H9 (cell line): ENCODE data around the gene LYRM7. TPM values are rescaled to one million over a fixed set of nuclear protein-coding genes. Genes with fewer than 3 reads are reported as not detected.

Experiments
- DNase-seq: peaks from one replicate; pipeline ENCODE4 v3.0.0-alpha.2; 2017
- H2AFZ ChIP-seq: one replicate; pipeline ENCODE4 v1.6.1; 2013; ENCODE audit warnings: mild to moderate bottlenecking, low read length, control low read depth, moderate library complexity
- H2AK5ac ChIP-seq: 2 replicates; pipeline ENCODE4 v1.6.1; 2013; ENCODE audit warnings: low read length, control low read depth, mixed read lengths; ENCODE audit not compliant: insufficient read length
- H2BK120ac ChIP-seq: one replicate; pipeline ENCODE4 v1.6.1; 2013; ENCODE audit warnings: low read depth, mild to moderate bottlenecking, low read length, control low read depth, inconsistent platforms; ENCODE audit not compliant: poor library complexity, severe bottlenecking
- H2BK12ac ChIP-seq: 2 replicates; pipeline ENCODE4 v1.6.1; 2013; ENCODE audit warnings: low read length, control low read depth, mixed read lengths, low read depth; ENCODE audit not compliant: insufficient read length
- H2BK15ac ChIP-seq: 2 replicates; pipeline ENCODE4 v1.6.1; 2013; ENCODE audit warnings: low read depth, low read length, control low read depth
- H2BK20ac ChIP-seq: one replicate; pipeline ENCODE4 v1.6.1; 2013; ENCODE audit warnings: low read depth, mild to moderate bottlenecking, low read length, control low read depth, inconsistent platforms; ENCODE audit not compliant: poor library complexity, severe bottlenecking
- H2BK5ac ChIP-seq: 2 replicates; pipeline ENCODE4 v1.6.1; 2013; ENCODE audit warnings: low read length, control low read depth, mixed read lengths; ENCODE audit not compliant: insufficient read length
- H3K14ac ChIP-seq: 2 replicates; pipeline ENCODE4 v1.6.1; 2013; ENCODE audit warnings: low read length, control low read depth; ENCODE audit not compliant: insufficient read depth
- H3K18ac ChIP-seq: 2 replicates; pipeline ENCODE4 v1.6.1; 2013; ENCODE audit warnings: low read depth, mild to moderate bottlenecking, mixed read lengths, low read length, control low read depth; ENCODE audit not compliant: insufficient read length
- H3K23ac ChIP-seq: 2 replicates; pipeline ENCODE4 v1.6.1; 2013; ENCODE audit warnings: low read length, control low read depth, mixed read lengths, low read depth; ENCODE audit not compliant: insufficient read length
- H3K23me2 ChIP-seq: 2 replicates; pipeline ENCODE4 v1.6.1; 2013; ENCODE audit warnings: low read depth, mild to moderate bottlenecking, mixed read lengths, low read length, control low read depth; ENCODE audit not compliant: insufficient read length, poor library complexity, severe bottlenecking
- H3K27ac ChIP-seq: 2 replicates; pipeline ENCODE4 v1.5.1; 2013; ENCODE audit warnings: low read length, control low read depth, mixed read lengths, low read depth; ENCODE audit not compliant: insufficient read length
- H3K27me3 ChIP-seq: 2 replicates; pipeline ENCODE4 v1.6.1; 2013; ENCODE audit warnings: low read length, control low read depth, inconsistent platforms; ENCODE audit not compliant: insufficient read depth
- H3K4ac ChIP-seq: 2 replicates; pipeline ENCODE4 v1.6.1; 2013; ENCODE audit warnings: low read depth, mild to moderate bottlenecking, control low read depth, inconsistent platforms, low read length, moderate library complexity
- H3K4me1 ChIP-seq: 2 replicates; pipeline ENCODE4 v1.6.1; 2013; ENCODE audit warnings: low read length, control low read depth, inconsistent platforms; ENCODE audit not compliant: insufficient read depth
- H3K4me2 ChIP-seq: 2 replicates; pipeline ENCODE4 v1.6.1; 2013; ENCODE audit warnings: low read length, control low read depth, mixed read lengths; ENCODE audit not compliant: insufficient read length, insufficient read depth
- H3K56ac ChIP-seq: 2 replicates; pipeline ENCODE4 v1.6.1; 2013; ENCODE audit warnings: low read depth, mild to moderate bottlenecking, mixed read lengths, low read length, control low read depth; ENCODE audit not compliant: insufficient read length
- H3K79me1 ChIP-seq: 2 replicates; pipeline ENCODE4 v1.6.1; 2013; ENCODE audit warnings: low read depth, mild to moderate bottlenecking, moderate library complexity, low read length, control low read depth, inconsistent platforms; ENCODE audit not compliant: insufficient read depth, poor library complexity, severe bottlenecking
- H3K79me2 ChIP-seq: 2 replicates; pipeline ENCODE4 v1.6.1; 2013; ENCODE audit warnings: low read length, control low read depth, inconsistent platforms; ENCODE audit not compliant: insufficient read depth
- H3K9ac ChIP-seq: 2 replicates; pipeline ENCODE4 v1.6.1; 2013; ENCODE audit warnings: low read length, control low read depth, mixed read lengths; ENCODE audit not compliant: insufficient read length; ENCODE audit errors: extremely low read depth
- H3K9me3 ChIP-seq: one replicate; pipeline ENCODE4 v1.6.1; 2013; ENCODE audit warnings: low read depth, low read length, inconsistent platforms; ENCODE audit not compliant: control insufficient read depth
- H3T11ph ChIP-seq: one replicate; pipeline ENCODE4 v1.6.1; 2013; ENCODE audit warnings: mild to moderate bottlenecking, low read length, control low read depth, inconsistent platforms
- H4K20me1 ChIP-seq: one replicate; pipeline ENCODE4 v1.6.1; 2013; ENCODE audit not compliant: control insufficient read depth, insufficient read length, insufficient read depth
- H4K5ac ChIP-seq: 2 replicates; pipeline ENCODE4 v1.6.1; 2013; ENCODE audit warnings: low read depth, mild to moderate bottlenecking, mixed read lengths, low read length, control low read depth; ENCODE audit not compliant: insufficient read length
- H4K8ac ChIP-seq: replicated peaks from 2 replicates; pipeline ENCODE4 v1.6.1; 2013; ENCODE audit warnings: low read length, control low read depth, mixed read lengths, low read depth; ENCODE audit not compliant: insufficient read length
- H4K91ac ChIP-seq: 2 replicates; pipeline ENCODE4 v1.6.1; 2013; ENCODE audit warnings: low read depth, mild to moderate bottlenecking, moderate library complexity, mixed read lengths, low read length, control low read depth; ENCODE audit not compliant: insufficient read length
- H3K27ac Mint-ChIP-seq, 3 experiments: 2 replicates in 2 of 3; 3 replicates in 1 of 3; pipeline ENCODE4 v1.8.0; 2020 to 2021; ENCODE audit warnings: mixed read lengths in 3 of 3, mild to moderate bottlenecking in 1 of 3, moderate library complexity in 1 of 3
- H3K27me3 Mint-ChIP-seq: 2 replicates; pipeline ENCODE4 v1.8.0; 2021; ENCODE audit warnings: low read depth, mild to moderate bottlenecking, moderate library complexity, mixed read lengths
- H3K36me3 Mint-ChIP-seq, 3 experiments: 2 replicates in 2 of 3; 3 replicates in 1 of 3; pipeline ENCODE4 v1.8.0; 2020 to 2021; ENCODE audit warnings: low read depth in 3 of 3, mixed read lengths in 3 of 3; ENCODE audit not compliant: insufficient read depth in 1 of 3
- H3K4me1 Mint-ChIP-seq, 2 experiments: 2 replicates each; pipeline ENCODE4 v1.8.0; 2020; ENCODE audit warnings: mixed read lengths in 2 of 2
- H3K4me3 Mint-ChIP-seq, 2 experiments: 2 replicates in 1 of 2; 3 replicates in 1 of 2; pipeline ENCODE4 v1.8.0; 2020 to 2021; ENCODE audit warnings: mild to moderate bottlenecking in 2 of 2, mixed read lengths in 2 of 2, moderate library complexity in 1 of 2
- H3K9me3 Mint-ChIP-seq, 2 experiments: 2 replicates in 1 of 2; 3 replicates in 1 of 2; pipeline ENCODE4 v1.8.0; 2020; ENCODE audit warnings: mild to moderate bottlenecking in 2 of 2, mixed read lengths in 2 of 2, moderate library complexity in 1 of 2
- CTCF ChIP-seq: fragments of 200-600 bp; sonication (generic); conservative IDR thresholded peaks from 3 replicates; pipeline ENCODE4 v1.8.0; 2021; ENCODE audit warnings: antibody characterized with exemption, mild to moderate bottlenecking
- WGBS: extraction: QIAGEN DNeasy Blood & Tissue Kit; methylation state at CpG from one replicate; pipeline ENCODE4 v1.1.7; 2013; ENCODE audit warnings: missing lambda C conversion rate, low lambda C conversion rate, mixed read lengths; ENCODE audit not compliant: insufficient read length; ENCODE audit errors: extremely low coverage; 5-methylcytosine and 5-hydroxymethylcytosine counted together
- total RNA-seq: library from RNA; stranded (reverse); gene quantifications from 2 replicates; pipeline ENCODE4 v1.2.1, GENCODE V29; 2021

The LYRM7 gene
- total RNA-seq, 1 experiment from 2014 or later = 7.0 TPM

GRCh38 chr5:131194725-131195124 lies 24.0 kb downstream of the LYRM7 start:
- Histone ChIP-seq H3K4ac (no peak overlapping the region), H2BK12ac (no peak overlapping the region), H3K23me2 (no peaks in the 10 kb centered on the region), H4K5ac (no peak overlapping the region), H3K27me3 (no peaks in the 10 kb centered on the region), H3K79me1 (no peaks in the 10 kb centered on the region), H2BK120ac (no peak overlapping the region), H3K4me1 (no peaks in the 10 kb centered on the region; the same call in 1 of the 2 replicates), H3K4me2 (no peak overlapping the region), H3K18ac (no peak overlapping the region), H3K14ac (no peak overlapping the region), H4K8ac (no peak overlapping the region), H2BK15ac (no peak overlapping the region), H4K20me1 (no peaks in the 10 kb centered on the region), H3K9me3 (no peaks in the 10 kb centered on the region), H3K79me2 (no peaks in the 10 kb centered on the region), H3K9ac (no peak overlapping the region), H3T11ph (no peak overlapping the region), H2AK5ac (no peak overlapping the region), H3K56ac (no peak overlapping the region), H2BK5ac (no peak overlapping the region), H3K23ac (no peak overlapping the region), H3K27ac (no peak overlapping the region), H4K91ac (no peak overlapping the region), H2BK20ac (no peak overlapping the region), H2AFZ (no peak overlapping the region)
- no peak for DNase-seq
- H3K27me3 Mint-ChIP-seq = no peaks in the 10 kb centered on the region
- peaks cover 8 to 9% of the 10 kb centered on the region in 2 experiments for H3K4me1 Mint-ChIP-seq
- WGBS = no CpG with 5 or more reads among the region's 5 CpGs
- no peak for TF ChIP-seq CTCF
- no peak overlapping the region for H3K4me3 Mint-ChIP-seq
- no peak overlapping the region; a peak in 1 of 7 replicates for H3K27ac Mint-ChIP-seq
- H3K36me3 Mint-ChIP-seq = no peaks in the 10 kb centered on the region
- H3K9me3 Mint-ChIP-seq = no peaks in the 10 kb centered on the region
